Left hindlimb (tissue), 1 donor: ENCODE data around the gene MTHFD2.

Experiments
- DNase-seq: peaks from one replicate; pipeline ENCODE4 v3.0.0-alpha.2; 2018

MTHFD2 gene

GRCh38 chr2:74232426-74232825 lies 34.0 kb downstream of the MTHFD2 start:
- no peak for DNase-seq

- no peak for DNase-seq
These were observed 35.2 kb downstream of the MTHFD2 start for GRCh38 chr2:74233648-74234047.

GRCh38 chr2:74235041-74235440 lies 36.6 kb downstream of the MTHFD2 start:
- no peak for DNase-seq

GRCh38 chr2:74238879-74239278 lies 40.5 kb downstream of the MTHFD2 start:
- DNase-seq: no peak

GRCh38 chr2:74239346-74239745 lies 40.9 kb downstream of the MTHFD2 start:
- DNase-seq: no peak

- DNase-seq: no peak
These were observed 44.1 kb downstream of the MTHFD2 start for GRCh38 chr2:74242354-74243071.

GRCh38 chr2:74244286-74244685 lies 45.9 kb downstream of the MTHFD2 start:
- no peak for DNase-seq

- no peak for DNase-seq
These were observed 48.2 kb downstream of the MTHFD2 start for GRCh38 chr2:74246496-74247195.

- no peak for DNase-seq
These were observed 51.1 kb downstream of the MTHFD2 start for GRCh38 chr2:74249406-74250122.

GRCh38 chr2:74250189-74250631 lies 51.8 kb downstream of the MTHFD2 start:
- no peak for DNase-seq

- DNase-seq: no peak
These were observed 53.6 kb downstream of the MTHFD2 start for GRCh38 chr2:74252036-74252435.

- DNase-seq: no peak
These were observed 54.4 kb downstream of the MTHFD2 start for GRCh38 chr2:74252862-74253261.

- no peak for DNase-seq
These were observed 55.0 kb downstream of the MTHFD2 start for GRCh38 chr2:74253306-74253970.

- DNase-seq: no peak
These were observed 55.5 kb downstream of the MTHFD2 start for GRCh38 chr2:74253971-74254310.

- no peak for DNase-seq
These were observed 57.3 kb downstream of the MTHFD2 start for GRCh38 chr2:74255660-74256213.

GRCh38 chr2:74259191-74259590 lies 60.8 kb downstream of the MTHFD2 start:
- no peak for DNase-seq

GRCh38 chr2:74259733-74260132 lies 61.3 kb downstream of the MTHFD2 start:
- DNase-seq: no peak

- DNase-seq: no peak
These were observed 62.1 kb downstream of the MTHFD2 start for GRCh38 chr2:74260495-74260894.

GRCh38 chr2:74261204-74261864 lies 62.9 kb downstream of the MTHFD2 start:
- DNase-seq: no peak

GRCh38 chr2:74262681-74263080 lies 64.3 kb downstream of the MTHFD2 start:
- no peak for DNase-seq

- DNase-seq: no peak
These were observed 65.9 kb downstream of the MTHFD2 start for GRCh38 chr2:74264281-74264680.

GRCh38 chr2:74267068-74267467 lies 68.7 kb downstream of the MTHFD2 start:
- no peak for DNase-seq
